Measurements from ENCODE around the gene GRK5.

GRCh38 chr10:119253433-119254174 is 46.2 kb downstream of the GRK5 start:
- no peak for TF ChIP-seq POLR2A (IDR thresholded peaks at IDR 0.05)
- TF ChIP-seq POLR2AphosphoS5 (IDR thresholded peaks at IDR 0.05) = peak; percentile 7 to 40 (median 27)
